ENCODE measurements around the gene URGCP. TPM values are rescaled to one million over a fixed set of nuclear protein-coding genes. Genes with fewer than 3 reads are reported as not detected.

The URGCP gene, protein sequence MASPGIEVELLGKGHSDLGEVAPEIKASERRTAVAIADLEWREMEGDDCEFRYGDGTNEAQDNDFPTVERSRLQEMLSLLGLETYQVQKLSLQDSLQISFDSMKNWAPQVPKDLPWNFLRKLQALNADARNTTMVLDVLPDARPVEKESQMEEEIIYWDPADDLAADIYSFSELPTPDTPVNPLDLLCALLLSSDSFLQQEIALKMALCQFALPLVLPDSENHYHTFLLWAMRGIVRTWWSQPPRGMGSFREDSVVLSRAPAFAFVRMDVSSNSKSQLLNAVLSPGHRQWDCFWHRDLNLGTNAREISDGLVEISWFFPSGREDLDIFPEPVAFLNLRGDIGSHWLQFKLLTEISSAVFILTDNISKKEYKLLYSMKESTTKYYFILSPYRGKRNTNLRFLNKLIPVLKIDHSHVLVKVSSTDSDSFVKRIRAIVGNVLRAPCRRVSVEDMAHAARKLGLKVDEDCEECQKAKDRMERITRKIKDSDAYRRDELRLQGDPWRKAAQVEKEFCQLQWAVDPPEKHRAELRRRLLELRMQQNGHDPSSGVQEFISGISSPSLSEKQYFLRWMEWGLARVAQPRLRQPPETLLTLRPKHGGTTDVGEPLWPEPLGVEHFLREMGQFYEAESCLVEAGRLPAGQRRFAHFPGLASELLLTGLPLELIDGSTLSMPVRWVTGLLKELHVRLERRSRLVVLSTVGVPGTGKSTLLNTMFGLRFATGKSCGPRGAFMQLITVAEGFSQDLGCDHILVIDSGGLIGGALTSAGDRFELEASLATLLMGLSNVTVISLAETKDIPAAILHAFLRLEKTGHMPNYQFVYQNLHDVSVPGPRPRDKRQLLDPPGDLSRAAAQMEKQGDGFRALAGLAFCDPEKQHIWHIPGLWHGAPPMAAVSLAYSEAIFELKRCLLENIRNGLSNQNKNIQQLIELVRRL
- 21.9 TPM in 2 replicates for total RNA-seq

DNA sequence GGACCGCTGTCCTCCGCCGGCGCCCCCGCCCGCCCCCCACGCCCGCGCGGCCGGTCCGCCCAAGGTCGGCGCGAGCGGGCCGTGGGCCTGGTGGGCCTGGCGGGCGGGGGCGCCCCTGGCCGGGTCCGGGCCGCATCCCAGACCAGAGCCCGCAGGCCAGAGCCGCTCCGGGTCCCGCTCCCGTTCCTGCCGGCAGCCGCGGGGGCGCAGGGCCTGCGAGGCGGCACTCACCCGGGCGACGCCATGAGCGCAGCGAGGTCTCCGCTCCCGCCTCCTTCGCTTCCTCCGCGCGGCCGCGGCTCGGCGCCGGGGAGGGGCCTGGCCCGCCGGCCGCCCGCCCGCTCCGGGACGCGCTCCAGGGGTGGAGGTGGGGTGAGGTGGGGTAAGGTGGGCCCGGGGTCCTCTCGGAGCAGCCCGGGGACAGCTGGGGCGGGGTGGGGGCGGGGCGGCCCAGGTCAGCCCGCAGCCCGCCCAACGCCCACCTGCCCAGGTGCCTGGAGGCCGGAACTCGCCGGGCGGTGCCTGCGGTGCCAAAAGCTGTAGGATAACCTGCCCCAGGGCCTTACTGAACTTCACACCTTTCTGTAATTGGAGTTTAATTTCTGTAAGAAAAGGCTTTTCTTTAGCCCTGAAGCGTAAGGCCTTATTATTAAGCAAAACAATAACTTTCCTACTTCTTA is at the start of gene URGCP:
Gene URGCP, minus strand, starts transcription at position 266 of the 680 bp plus-strand sequence. Its CDS starts 21 bp downstream, at position 245.

GRCh38 chr7:43925984-43926797 is 19.8 kb upstream of the URGCP start, which contains the start of gene UBE2D4:
UBE2D4 (plus strand) TSS chr7:43926436; CDS start chr7:43926533, 97 bp downstream.

DNA sequence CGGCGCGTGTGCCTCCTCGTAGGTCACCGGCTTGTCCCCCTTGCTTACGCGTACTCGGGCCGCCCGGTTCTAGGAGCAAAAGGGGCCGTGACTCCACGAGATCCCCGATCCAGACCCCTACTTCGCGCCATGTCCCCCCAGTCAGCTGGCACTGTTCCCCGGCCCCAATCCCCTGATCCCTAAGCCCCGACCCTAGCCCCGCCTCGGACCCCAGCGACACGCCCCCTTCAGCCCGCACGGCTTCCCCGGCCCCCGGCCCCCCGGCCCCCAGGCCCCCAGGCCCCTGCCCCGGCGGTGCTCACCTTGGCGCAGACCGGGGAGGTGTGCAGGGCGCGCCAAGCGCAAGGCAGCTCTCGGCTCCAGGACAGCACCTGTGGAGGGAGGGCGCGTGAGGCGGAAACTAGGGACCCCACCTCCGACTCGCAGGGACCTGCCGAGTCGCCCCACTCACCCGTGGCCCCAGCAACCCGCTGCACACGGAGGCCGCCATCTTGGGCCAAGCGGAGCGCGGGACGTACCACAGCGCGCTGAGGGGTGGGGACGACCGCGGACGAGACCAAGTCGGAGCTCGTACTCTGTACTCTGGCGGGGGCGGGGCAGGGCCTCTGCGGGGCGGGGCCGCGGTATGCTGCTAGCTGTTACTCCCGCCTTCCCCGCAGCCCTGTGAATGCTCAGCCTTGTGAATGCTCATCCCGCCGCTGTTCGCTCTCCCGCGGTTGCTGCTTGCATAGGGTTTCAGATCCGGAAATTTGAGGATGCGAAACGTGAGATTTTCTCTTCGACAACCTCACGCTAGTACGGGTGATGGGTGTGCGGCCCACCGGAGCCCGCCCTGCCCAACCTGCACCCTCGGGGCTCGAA is 37.2 kb downstream of the URGCP start, which contains the start of gene MRPS24:
Gene MRPS24, minus strand, starts transcription at position 512 of the 861 bp plus-strand sequence. Its CDS starts 22 bp downstream, at position 490.

Small RNA genes within 50 kb of the gene (small RNA-seq; reads per million reads assigned to genes)
- gene MRPS24 = not detected

Other genes with a start within 250 kb of the URGCP start
- 45.7 and 53.9 TPM in 2 replicates for gene COA1, start 177.1 kb downstream of the URGCP start, total RNA-seq
- gene BLVRA, start 147.9 kb downstream of the URGCP start, total RNA-seq = 18.9 and 20.3 TPM in 2 replicates
- gene MRPS24, start 37.1 kb downstream of the URGCP start, total RNA-seq = 69.2 and 78.3 TPM in 2 replicates
- 17.3 and 18.1 TPM in 2 replicates for gene UBE2D4, start 19.8 kb upstream of the URGCP start, total RNA-seq
- gene SPDYE1, start 91.3 kb upstream of the URGCP start, total RNA-seq = not detected in 2 replicates
- 140 and 144 TPM in 2 replicates for gene DBNL, start 138.1 kb upstream of the URGCP start, total RNA-seq
- gene PGAM2, start 159.0 kb upstream of the URGCP start, total RNA-seq = not detected in 2 replicates
- gene POLM, start 175.9 kb upstream of the URGCP start, total RNA-seq = 16.9 and 27.8 TPM in 2 replicates
- 8.9 and 27.4 TPM in 2 replicates for gene AEBP1, start 197.7 kb upstream of the URGCP start, total RNA-seq
- gene POLD2, start 217.0 kb upstream of the URGCP start, total RNA-seq = 81.0 and 87.9 TPM in 2 replicates
- gene MYL7, start 234.7 kb upstream of the URGCP start, total RNA-seq = not detected in 2 replicates